DLD1 (cell line): ENCODE measurements around the gene HOMER3.
"Not testable (repeated sequence)": the region's sequence is repeated elsewhere in the genome, so short reads cannot be mapped to it uniquely, and the experiment has no call there.

Experiments used
- in situ Hi-C: cut with HindIII; loops from 2 replicates; pipeline ENCODE4 v1.10.0; 2017; ENCODE audit warnings: low sequenced_read_pairs

HOMER3 gene

DNA sequence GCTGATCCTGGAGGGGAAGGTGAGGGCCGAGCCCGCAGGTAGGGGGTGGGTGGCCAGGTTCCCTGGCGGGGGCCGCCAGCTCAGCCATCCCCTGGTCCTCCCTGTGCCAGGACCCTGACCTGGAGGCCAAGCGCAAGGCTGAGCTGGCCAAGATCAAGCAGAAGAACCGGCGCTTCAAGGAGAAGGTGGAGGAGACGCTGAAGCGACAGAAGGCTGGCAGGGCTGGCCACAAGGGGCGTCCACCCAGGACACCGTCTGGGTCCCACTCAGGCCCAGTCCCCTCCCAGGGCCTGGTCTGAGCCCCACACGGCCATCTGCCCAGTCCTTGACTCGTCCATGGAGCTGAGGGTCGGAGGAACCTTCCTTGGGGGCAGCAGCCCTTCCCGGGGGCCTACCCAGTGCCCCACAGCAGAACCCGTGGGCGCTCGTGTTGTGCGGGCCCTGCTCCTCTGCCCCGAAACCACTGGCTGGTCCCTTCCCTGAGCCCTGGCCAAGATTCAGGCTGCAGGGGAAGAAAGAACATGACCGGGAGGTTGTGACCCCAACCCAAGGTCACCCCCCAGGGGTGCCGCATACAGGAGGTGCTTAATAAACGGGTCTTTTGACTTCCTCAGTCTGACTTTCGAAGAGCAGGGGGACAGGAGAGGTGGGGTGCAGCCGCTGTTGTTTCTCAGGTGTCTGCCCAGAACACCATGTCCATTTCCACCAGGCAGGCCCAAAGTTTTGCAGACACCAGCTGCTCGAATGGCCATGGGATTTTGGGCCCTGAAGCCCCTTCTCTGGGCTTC is 12.8 kb downstream of the HOMER3 start:
- in situ Hi-C loops: no loop called here

DNA sequence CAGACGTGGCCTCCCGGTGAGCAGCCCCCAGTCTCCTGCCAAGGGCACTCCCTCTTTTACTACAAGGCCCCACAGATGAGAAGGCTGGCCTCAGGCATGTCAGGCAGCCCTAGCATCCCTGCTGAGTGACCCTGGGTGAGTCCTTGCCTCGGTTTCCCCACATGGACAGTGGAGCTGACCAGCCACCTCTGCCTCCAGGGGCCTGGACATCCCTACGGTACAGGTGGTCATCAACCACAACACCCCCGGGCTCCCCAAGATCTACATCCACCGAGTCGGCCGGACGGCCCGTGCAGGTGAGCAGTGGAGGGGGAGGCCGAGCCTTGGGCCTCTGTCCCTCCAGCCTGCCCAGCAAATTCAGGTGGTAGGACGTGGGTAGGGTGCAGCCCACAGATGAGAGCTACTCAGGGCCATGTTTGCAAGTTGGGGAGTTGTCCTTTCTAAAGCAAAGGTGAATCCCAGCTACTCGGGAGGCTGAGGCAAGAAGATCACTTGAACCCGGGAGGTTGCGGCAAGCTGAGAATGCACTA is 16.3 kb downstream of the HOMER3 start:
- in situ Hi-C loops: no loop called here

DNA sequence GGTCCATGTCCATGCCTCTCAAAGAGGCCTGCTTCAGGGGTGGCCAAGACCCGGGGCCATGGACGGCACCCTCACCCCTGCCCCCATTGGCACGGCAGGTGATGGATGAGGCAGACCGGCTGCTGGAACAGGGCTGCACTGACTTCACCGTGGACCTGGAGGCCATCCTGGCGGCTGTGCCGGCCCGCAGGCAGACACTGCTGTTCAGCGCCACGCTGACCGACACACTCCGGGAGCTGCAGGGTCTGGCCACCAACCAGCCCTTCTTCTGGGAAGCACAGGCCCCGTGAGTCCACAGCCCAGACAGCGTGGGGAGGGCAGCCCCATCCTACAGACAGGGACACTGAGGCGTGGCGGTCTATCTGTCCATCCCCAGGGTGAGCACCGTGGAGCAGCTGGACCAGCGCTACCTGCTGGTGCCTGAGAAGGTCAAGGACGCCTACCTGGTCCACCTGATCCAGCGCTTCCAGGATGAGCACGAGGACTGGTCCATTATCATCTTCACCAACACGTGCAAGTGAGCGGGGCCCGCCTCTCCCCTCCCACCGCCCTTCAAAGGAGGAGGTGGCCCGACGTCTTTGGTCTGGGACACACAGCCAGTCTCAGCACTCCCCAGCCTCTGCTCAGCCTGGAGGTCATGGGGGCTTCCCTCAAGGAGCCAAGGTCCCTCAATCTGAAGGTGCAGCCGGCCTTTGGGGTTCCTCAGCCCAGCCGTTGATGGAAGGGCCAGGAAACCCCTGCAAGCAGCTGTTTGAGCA is 18.6 kb downstream of the HOMER3 start:
- in situ Hi-C loops: no loop called here

DNA sequence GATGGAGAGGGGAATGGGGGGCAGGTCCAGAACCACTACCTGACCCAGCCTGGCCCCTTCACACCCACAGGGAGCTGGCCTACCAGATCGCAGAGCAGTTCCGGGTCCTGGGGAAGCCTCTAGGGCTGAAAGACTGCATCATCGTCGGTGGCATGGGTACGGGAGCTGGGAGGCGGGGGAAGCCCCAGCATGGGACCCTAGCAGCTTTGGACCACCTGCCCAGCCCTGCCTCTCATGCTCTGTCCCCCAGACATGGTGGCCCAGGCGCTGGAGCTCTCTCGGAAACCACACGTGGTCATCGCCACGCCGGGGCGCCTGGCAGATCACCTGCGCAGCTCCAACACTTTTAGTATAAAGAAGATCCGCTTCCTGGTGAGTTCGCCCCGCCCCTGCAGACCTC is 19.4 kb downstream of the HOMER3 start:
- in situ Hi-C loops: no loop called here

DNA sequence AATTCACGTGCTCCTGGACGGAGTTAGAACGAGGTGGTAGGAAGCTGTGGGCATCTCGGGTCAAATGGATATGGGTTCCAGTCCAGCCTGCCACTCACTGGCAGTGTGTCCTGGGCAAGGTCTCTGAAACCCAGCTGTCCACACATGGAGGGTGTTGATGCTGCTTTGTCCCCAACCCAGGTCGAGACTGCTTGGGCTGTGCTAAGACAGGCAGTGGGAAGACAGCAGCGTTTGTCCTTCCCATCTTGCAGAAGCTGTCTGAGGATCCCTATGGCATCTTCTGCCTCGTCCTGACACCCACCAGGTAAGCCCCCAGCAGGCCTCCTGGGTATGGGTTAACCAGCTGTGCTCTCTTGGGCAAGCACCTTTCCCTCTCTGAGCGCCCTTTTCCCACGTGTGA is 20.6 kb downstream of the HOMER3 start:
- in situ Hi-C loops: no loop called here

DNA sequence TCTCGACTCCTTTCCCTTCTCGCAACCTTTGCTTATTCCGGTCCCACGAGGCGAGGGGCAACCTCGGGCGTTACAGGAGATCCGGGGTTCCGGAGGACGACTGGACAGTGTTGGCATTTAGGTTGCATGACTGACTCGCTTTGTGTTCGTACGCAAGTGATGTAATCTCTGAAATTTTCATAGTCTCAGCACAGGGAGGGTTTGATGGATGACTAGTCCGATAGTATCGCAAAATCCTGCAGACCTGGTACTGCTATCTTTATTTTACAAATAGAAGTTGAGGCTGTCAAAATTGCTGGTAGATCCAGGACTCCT is 21.2 kb downstream of the HOMER3 start:
- in situ Hi-C loops: no loop called here

DNA sequence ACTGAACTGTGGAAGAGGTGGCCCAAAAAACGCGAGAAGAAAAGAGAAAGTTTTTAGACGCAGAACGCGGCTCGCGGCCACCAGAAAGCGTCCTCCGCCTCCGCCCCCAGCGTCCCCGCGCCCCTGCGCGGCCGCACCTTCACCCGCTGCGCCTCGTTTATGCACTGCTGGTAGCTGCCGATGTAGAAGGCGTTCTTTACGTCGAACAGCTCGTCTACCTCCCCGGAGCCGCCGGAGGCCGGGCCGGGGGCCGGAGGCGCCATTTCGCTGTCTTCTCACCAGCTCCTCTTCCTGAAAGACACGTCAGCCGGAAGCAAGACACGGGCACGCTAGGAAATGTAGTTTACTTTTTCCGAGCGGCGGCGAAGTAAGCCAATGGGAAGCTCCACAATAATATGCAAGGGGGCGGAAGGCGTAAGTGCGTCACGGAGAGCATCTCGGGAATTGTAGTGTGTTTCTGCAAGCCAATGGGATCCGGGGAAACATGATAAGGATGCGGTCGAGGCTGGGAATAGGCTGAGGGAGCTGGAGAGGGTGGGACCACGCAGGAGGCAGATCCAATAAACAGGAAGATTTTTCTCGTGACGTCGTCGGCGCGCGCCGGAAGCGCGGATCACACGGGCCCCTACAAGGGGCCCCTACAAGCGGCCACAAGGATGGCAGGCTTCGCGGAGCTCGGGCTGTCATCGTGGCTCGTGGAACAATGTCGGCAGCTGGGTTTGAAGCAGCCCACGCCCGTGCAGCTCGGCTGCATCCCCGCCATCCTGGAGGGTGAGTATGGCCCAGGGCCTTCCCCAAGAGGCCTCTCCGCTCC is 21.7 kb downstream of the HOMER3 start, which contains the start of the genes COPE and DDX49:
Gene COPE, minus strand, starts transcription at position 302 of the 814 bp plus-strand sequence. Its CDS starts 39 bp downstream, at position 263.
Gene DDX49, plus strand, starts transcription at position 630 of the 814 bp plus-strand sequence. Its CDS starts 27 bp downstream, at position 657.
- in situ Hi-C loops: no loop called here

DNA sequence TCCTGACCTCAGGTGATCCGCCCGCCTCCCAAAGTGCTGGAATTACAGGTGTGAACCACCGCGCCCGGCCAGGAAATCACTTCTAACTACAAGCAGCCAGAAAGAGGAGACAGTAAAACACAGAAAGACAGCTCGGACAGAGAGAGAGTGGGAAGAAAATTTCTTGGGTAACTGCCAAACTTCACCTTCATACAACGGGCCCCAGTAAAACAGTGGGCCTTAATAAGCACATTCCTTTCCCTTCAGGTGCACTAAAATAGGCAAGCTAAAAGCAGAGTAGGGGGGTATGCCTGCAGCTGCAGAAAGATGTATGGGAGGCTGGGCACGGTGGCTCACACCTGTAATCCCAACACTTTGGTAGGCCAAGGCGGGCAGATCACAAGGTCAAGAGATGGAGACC is 23.4 kb downstream of the HOMER3 start:
- in situ Hi-C loops: not testable (repeated sequence)

DNA sequence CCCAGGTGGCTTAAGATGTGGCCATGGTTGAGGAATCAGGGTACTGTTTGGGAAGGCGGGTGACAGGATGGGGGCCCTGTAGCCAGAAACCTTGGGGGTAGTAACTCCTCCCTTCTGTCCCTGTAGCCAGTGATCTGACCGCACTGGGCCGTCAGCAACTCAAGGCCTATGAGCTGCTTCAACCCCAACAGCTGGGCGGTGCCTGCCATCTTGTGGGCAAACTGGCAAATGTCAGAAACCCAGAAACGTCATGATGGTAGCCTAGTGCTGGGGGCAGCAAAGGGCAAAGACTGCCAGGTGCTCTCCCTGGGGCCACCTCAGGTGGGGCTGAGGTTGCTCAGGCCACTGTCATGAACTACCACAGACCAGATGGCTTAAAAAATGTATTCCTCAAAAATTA is 25.4 kb downstream of the HOMER3 start:
- in situ Hi-C loops: no loop called here

DNA sequence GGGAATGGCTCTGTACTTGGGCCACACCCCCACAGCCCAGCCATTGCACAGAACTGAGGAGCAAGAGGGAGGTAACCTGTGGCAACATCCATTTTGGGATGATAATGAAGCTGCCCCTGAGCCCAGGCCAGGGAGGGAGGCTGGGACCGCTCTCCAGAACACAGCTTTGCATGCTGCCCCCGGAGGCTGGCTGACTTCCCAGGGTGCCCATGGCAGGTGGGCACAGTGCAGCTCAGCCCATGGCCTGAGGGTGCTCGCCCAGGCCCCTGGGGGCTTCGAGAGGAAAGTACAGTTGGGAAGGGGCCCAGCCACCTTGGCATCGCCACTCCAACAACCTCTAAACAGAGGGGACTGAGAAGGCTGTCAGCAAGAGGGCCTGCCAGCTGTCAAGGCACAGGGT is 27.6 kb downstream of the HOMER3 start:
- in situ Hi-C loops: no loop called here

DNA sequence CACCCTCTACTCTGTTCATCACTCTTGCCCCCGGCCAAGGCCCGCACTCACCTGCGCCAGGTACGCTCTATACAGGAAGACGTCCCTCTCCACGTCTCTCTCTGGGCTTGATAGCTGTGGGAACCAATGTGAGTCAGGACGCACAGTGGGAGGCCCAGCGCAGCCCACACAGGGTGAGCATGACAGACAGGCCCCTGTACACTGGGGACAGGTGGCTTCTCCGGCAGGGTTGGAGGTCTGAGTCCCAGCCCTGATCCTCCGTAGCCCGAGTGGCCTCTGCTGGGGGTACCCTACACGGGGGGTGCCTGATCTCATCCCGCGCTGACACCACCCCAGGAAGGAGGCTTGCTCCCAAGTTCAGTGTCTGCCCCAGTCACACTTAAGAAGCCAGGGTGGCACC is 28.1 kb downstream of the HOMER3 start:
- in situ Hi-C loops: no loop called here

DNA sequence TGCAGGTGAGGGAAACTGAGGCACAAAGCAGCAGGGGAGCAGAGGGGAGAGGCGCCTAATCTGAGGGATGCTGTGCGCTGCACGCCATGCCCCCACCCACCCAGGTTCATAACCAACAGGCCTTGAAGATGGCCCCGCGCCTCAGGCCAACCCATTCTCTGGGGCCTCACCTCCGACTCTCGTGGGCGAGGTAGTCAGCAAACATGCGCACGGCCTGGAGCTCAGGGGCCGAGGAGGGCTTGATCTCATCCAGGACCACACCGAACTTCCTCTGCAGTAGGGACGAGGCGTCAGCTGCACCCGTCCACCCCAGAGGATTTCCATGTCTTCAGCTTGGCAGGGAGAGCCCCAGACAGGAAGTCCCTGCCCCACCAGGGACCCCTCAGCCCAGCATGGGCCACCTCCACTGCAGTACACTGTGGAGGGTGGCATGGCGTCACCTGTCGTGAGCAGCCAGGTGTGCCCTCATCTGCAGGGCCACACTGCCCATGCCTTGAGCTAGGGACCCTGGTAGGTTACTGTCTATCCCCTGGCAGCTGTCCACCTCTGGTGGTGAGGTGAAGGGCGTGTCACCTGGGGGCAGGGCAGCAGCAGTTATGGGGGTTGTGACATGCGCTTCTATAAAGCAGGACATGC is 30.1 kb downstream of the HOMER3 start:
- in situ Hi-C loops: no loop called here

DNA sequence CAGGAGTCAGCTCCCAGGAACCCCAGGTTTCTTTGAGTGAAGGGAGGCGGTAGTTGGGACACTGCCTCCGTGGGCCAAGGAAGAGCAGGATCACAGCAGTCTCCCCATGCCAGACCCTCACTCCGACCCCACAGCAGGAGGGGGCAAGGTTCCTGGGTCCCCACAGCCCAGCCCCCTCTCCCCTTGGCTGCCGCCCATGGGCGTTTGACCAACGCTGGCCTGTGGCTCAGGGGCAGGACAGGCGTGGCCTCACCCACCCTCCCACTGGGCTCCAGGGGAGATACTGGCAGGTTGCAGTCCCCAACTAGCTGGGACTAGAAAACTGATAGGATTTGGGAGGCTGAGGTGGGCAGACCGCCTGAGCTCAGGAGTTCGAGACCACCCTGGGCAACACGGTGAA is 31.0 kb downstream of the HOMER3 start:
- in situ Hi-C loops: no loop called here

DNA sequence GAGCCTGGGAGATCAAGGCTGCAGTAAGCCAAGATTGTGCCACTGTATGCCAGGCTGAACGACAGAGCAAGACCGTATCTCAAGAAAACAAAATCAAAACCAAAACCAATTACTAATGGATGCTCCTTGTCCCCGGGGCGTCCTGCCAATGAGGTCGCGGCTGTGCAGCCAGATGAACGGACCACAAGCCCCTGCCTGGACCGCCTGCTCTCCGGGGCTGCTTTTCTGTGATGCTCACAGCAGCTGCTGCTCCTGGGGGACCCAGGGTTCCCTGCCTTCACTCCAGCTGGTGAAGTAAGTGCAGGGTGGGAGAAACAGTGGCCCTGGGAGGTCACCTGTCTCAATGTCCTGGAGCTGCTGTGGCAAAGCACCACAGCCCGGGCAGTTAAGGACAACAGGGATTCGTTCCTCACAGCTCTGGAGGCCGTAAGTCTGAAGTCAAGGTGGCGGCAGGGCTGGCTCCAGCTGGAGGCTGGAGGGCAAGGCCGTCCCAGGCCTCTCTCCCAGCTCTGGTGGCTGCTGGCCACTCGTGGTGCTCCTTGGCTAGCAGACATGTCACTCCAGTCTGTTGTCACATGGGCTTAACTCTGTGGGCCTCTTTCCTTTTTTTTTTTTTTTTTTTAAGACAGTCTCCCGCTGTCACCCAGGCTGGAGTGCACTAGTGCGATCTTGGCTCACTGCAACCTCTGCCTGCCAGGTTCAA is 31.9 kb downstream of the HOMER3 start:
- in situ Hi-C loops: no loop called here

DNA sequence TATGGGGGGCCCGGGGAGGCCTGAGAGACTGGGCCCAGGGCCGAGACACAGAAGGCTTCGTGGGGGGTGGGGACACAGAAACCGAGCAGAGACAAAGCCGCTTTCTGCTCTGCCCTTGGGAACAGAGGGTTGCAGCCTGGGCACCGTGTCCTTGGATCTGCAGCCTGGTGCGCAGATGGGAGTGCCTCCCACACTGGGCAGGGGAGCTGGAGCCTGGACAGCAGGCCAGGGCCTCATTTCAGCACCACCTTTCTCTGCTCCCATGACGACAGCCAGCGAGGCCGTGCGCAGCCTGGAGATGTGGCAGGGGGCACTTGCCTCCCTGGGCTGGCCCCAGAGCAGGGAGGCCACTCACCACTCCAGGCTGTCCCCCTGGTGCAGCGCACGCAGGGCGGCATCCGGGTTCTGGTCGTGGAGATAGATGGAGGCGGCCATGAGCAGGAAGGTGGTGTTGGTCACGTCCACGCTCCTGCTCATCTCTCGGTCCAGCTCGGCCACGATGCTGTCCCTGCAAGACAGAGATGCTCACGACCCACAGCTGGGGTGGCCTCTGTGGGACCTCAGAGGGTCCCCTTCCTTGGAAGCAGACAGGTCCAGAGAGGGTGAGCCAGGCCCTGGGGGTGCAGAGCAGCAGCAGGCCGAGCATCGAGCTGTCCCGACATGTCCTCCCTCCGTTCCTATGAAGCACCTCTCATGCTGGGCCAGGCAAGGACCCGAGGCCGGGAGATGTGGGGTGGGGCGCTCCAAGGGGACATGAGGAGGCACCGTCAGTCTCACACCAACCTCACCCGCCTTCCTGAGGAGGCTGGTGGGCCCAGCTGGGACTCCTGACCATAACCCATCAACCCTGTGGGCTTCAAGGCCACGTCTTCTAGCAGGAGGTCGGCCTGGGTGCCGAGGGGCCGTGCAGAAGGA is 34.2 kb downstream of the HOMER3 start:
- in situ Hi-C loops: no loop called here

DNA sequence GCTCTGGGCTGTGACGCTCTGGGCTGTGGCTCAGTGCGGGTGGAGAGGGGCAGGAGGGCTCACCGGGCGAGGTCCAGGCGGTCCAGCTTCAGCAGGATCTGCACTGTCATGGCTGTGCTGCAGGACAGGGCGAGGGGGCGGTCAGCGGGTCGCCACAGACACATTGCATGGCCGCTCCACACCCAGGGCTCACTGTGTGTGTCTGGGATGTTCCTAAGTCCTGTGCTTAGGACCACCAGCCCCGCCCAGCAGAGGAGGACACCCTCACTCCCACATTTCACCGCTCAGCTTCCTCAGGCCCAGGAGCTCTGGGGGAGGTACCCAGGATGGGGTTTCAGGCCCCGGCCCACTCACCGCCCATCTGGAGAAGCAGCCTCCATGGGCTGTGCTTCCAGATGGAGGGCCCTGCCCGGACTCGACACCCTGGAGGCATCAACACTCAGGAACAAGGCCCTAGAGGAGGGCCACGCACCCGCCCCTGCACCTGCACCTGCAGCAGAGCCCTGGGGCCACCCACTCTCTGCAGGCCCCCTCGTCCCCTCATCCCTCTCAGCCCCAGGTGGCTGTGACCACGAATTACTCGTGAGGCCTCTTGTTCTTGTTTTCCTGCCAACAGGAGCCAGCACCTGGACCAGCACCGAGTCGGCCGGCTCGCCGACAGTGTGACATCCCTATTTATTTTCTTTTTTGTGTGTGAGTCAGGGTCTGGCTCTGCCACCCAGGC is 35.3 kb downstream of the HOMER3 start:
- in situ Hi-C loops: no loop called here

DNA sequence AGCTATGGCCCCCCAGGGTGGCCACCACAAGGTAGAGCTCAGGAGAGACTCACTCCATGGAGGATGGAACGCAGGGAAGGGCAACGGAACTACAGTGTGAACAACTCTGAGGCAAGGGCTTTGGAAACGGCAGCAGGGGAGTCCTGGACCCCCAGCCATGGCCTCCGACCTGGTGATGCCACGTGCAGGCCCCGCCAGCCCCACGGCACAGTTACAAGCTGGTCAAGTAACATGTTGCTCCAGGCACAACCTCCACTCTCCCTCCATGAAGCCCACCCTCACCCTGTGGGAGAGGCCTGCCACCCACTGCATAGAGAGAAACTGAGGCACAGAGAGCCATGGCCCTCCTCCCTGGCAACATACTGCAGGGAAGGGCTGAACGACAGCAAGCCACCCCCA is 36.0 kb downstream of the HOMER3 start:
- in situ Hi-C loops: no loop called here

DNA sequence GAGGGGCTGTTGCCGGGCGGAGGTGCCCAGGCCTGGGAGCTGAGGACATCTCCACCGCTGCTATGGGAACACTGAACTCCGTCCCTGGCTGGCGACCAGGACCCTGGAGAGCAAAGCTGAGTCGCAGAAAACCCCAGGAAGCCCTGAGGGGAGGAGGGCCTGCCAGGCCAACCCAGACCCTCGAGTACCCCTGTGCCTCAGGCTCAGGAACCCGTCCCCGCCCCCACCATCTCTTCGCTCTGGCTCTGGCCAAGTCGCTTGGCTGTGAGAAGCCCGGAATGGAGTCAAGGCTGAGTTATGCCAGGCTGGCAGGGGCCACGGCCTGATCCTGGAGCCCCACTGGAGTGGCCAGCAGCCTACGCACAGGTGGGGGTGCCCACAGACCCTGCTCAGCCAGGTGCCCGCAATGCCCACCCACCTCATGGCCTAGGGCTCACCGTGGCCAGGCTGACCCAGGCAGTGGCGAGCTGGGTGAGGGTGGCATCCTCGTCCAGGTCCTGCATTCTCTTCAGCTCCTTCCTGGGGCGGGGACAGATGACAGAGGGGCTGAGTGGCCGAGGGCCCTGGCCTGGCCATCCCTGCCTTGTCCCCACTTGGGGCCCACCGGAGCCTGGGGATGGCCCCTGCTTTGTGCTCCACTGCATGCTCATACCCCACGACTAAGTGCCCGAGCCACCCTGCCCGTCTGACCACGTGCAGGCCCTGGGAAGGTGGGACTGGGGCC is 36.5 kb downstream of the HOMER3 start:
- in situ Hi-C loops: no loop called here
